ENCODE data around the gene NDUFAF2.

The NDUFAF2 gene

DNA sequence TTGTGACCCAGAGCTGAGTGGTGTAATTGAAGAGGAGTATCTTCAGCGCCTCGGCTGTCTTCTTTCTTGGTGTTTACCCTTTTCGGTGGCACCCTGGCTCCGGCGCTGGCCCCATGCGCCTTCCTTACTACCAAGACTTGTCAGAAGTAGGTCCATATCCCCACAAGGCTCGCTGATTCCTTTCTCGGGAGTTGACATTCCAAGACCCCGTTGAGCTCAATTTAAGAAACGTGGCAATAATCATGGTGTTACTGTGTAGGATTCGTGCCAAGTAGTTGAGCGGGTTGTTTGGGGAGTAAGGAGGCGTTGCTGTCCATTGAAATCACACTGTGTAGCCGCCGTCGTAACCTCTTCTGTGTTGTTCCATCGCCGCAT is 795 bp downstream of the NDUFAF2 start:
- Histone ChIP-seq H3K9ac (ENCODE audit: low read depth, low read length, poor library complexity) (peak overlapping the region; percentile 70), H3K27ac (replicated peaks; ENCODE audit: low read length) (no peak overlapping the region), H3K27me3 (ENCODE audit: control insufficient read depth in 3 of 3, insufficient read depth in 3 of 3, low read depth in 1 of 3, low read length in 3 of 3) (no peaks in the 10 kb centered on the region), H2AFZ (ENCODE audit: low read length) (peak overlapping the region; percentile 90), H3K4me2 (ENCODE audit: insufficient read depth, low read length, poor library complexity, severe bottlenecking) (peak overlapping the region; percentile 91), H3K4ac (ENCODE audit: low read length) (no peak overlapping the region), H3K23ac (ENCODE audit: low read depth, low read length, poor library complexity) (no peak overlapping the region), H3K36me3 (replicated peaks in 1 of 2; ENCODE audit: control insufficient read depth in 2 of 2, insufficient read depth in 2 of 2, low read length in 2 of 2) (peaks cover 1 to 10% of the 10 kb centered on the region in 2 donors), H2BK12ac (ENCODE audit: low read length) (no peak overlapping the region), H4K91ac (ENCODE audit: low read depth, low read length, poor library complexity) (no peak overlapping the region), H3K4me3 (ENCODE audit: low read length in 2 of 2) (peak overlapping the region; percentile 82 to 86), H3K79me1 (ENCODE audit: low read depth, low read length) (peaks cover 3% of the 10 kb centered on the region), H2BK15ac (ENCODE audit: low read length) (no peak overlapping the region), H3K4me1 (ENCODE audit: control insufficient read depth in 2 of 2, insufficient read depth in 1 of 2, low read depth in 1 of 2, low read length in 2 of 2) (peaks cover 3 to 5% of the 10 kb centered on the region in 2 donors), H4K8ac (ENCODE audit: low read depth, low read length) (no peak overlapping the region), H2BK5ac (ENCODE audit: low read length) (no peak overlapping the region), H3K9me3 (replicated peaks in 1 of 2; ENCODE audit: control insufficient read depth in 2 of 2, insufficient read depth in 1 of 2, low read depth in 1 of 2, low read length in 2 of 2) (peaks cover 0 to 2% of the 10 kb centered on the region in 2 donors), H3K18ac (ENCODE audit: low read length) (peak overlapping the region; percentile 88), H3K14ac (ENCODE audit: low read length) (no peak overlapping the region), H2BK120ac (ENCODE audit: low read depth, low read length) (no peak overlapping the region), H2AK5ac (ENCODE audit: low read depth, low read length) (no peak overlapping the region)
- DNase-seq (ENCODE audit: low spot score), result peak; percentile 17
- WGBS, 2 donors (ENCODE audit: extremely low coverage in 2 of 2, insufficient read length in 2 of 2, insufficient replicate concordance in 1 of 2), result no CpG with 5 or more reads among the region's 18 CpGs

DNA sequence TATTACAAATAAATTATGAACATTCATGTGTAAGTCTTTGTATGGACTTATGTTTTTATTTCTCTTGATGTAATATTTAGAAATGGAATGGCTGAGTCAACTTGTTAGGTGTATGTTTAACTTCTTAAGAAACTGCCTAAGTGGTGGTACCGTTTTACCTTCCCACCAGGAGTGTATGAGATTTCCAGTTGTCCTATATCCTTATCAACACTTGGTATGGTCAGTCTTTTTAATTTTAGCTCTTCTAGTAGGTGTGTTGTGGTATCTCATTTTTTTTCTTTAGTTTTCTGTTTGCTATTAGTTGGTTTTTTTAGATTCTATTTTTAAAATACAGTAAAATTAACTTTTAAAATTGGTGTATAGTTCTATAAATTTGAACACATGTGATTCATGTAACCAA is 3.7 kb downstream of the NDUFAF2 start:
- no peaks in the 10 kb centered on the region for H3K36me3 ChIP-seq (replicated peaks in 1 of 2; ENCODE audit: control insufficient read depth in 2 of 2, insufficient read depth in 2 of 2, low read length in 2 of 2)
- no peak overlapping the region for H4K8ac ChIP-seq (ENCODE audit: low read depth, low read length)
- no peak overlapping the region for H2BK15ac ChIP-seq (ENCODE audit: low read length)
- H3K4me3 ChIP-seq (ENCODE audit: low read length in 2 of 2), result no peak overlapping the region
- no peak overlapping the region for H3K18ac ChIP-seq (ENCODE audit: low read length)
- H3K4me2 ChIP-seq (ENCODE audit: insufficient read depth, low read length, poor library complexity, severe bottlenecking), result no peak overlapping the region
- no peak overlapping the region for H3K14ac ChIP-seq (ENCODE audit: low read length)
- no peak overlapping the region for H3K27ac ChIP-seq (replicated peaks; ENCODE audit: low read length)
- H3K23ac ChIP-seq (ENCODE audit: low read depth, low read length, poor library complexity), result no peak overlapping the region
- H3K9ac ChIP-seq (ENCODE audit: low read depth, low read length, poor library complexity), result no peak overlapping the region
- no peak overlapping the region for H2AK5ac ChIP-seq (ENCODE audit: low read depth, low read length)
- no peaks in the 10 kb centered on the region for H3K27me3 ChIP-seq (ENCODE audit: control insufficient read depth in 3 of 3, insufficient read depth in 3 of 3, low read depth in 1 of 3, low read length in 3 of 3)
- WGBS, 2 donors (ENCODE audit: extremely low coverage in 2 of 2, insufficient read length in 2 of 2, insufficient replicate concordance in 1 of 2), result no CpG with 5 or more reads among the region's 1 CpG
- DNase-seq (ENCODE audit: low spot score), result no peak
- peaks cover 0 to 5% of the 10 kb centered on the region in 2 donors for H3K4me1 ChIP-seq (ENCODE audit: control insufficient read depth in 2 of 2, insufficient read depth in 1 of 2, low read depth in 1 of 2, low read length in 2 of 2)
- H3K4ac ChIP-seq (ENCODE audit: low read length), result no peak overlapping the region
- H2AFZ ChIP-seq (ENCODE audit: low read length), result no peak overlapping the region
- no peaks in the 10 kb centered on the region for H3K9me3 ChIP-seq (replicated peaks in 1 of 2; ENCODE audit: control insufficient read depth in 2 of 2, insufficient read depth in 1 of 2, low read depth in 1 of 2, low read length in 2 of 2)
- H3K79me1 ChIP-seq (ENCODE audit: low read depth, low read length), result peaks cover 3% of the 10 kb centered on the region
- H4K91ac ChIP-seq (ENCODE audit: low read depth, low read length, poor library complexity), result no peak overlapping the region
- no peak overlapping the region for H2BK5ac ChIP-seq (ENCODE audit: low read length)
- no peak overlapping the region for H2BK120ac ChIP-seq (ENCODE audit: low read depth, low read length)
- no peak overlapping the region for H2BK12ac ChIP-seq (ENCODE audit: low read length)

- peaks cover 0 to 8% of the 10 kb centered on the region in 2 donors for H3K9me3 ChIP-seq (replicated peaks in 1 of 2; ENCODE audit: control insufficient read depth in 2 of 2, insufficient read depth in 1 of 2, low read depth in 1 of 2, low read length in 2 of 2)
- DNase-seq (ENCODE audit: low spot score), result no peak
- H3K9ac ChIP-seq (ENCODE audit: low read depth, low read length, poor library complexity), result no peak overlapping the region
- H3K27ac ChIP-seq (replicated peaks; ENCODE audit: low read length), result no peak overlapping the region
- no CpG with 5 or more reads among the region's 3 CpGs for WGBS, 2 donors (ENCODE audit: extremely low coverage in 2 of 2, insufficient read length in 2 of 2, insufficient replicate concordance in 1 of 2)
- no peak overlapping the region for H3K23ac ChIP-seq (ENCODE audit: low read depth, low read length, poor library complexity)
- no peak overlapping the region for H3K14ac ChIP-seq (ENCODE audit: low read length)
- H2BK5ac ChIP-seq (ENCODE audit: low read length), result no peak overlapping the region
- no peak overlapping the region for H4K8ac ChIP-seq (ENCODE audit: low read depth, low read length)
- no peak overlapping the region for H2AK5ac ChIP-seq (ENCODE audit: low read depth, low read length)
- H3K36me3 ChIP-seq (replicated peaks in 1 of 2; ENCODE audit: control insufficient read depth in 2 of 2, insufficient read depth in 2 of 2, low read length in 2 of 2), result no peaks in the 10 kb centered on the region
- H2BK12ac ChIP-seq (ENCODE audit: low read length), result no peak overlapping the region
- H3K4ac ChIP-seq (ENCODE audit: low read length), result no peak overlapping the region
- H3K4me2 ChIP-seq (ENCODE audit: insufficient read depth, low read length, poor library complexity, severe bottlenecking), result no peak overlapping the region
- H4K91ac ChIP-seq (ENCODE audit: low read depth, low read length, poor library complexity), result no peak overlapping the region
- H3K4me1 ChIP-seq (ENCODE audit: control insufficient read depth in 2 of 2, insufficient read depth in 1 of 2, low read depth in 1 of 2, low read length in 2 of 2), result no peaks in the 10 kb centered on the region
- no peak overlapping the region for H3K18ac ChIP-seq (ENCODE audit: low read length)
- H2BK120ac ChIP-seq (ENCODE audit: low read depth, low read length), result no peak overlapping the region
- no peak overlapping the region for H3K4me3 ChIP-seq (ENCODE audit: low read length in 2 of 2)
- no peak overlapping the region for H2AFZ ChIP-seq (ENCODE audit: low read length)
- no peaks in the 10 kb centered on the region for H3K79me1 ChIP-seq (ENCODE audit: low read depth, low read length)
- H2BK15ac ChIP-seq (ENCODE audit: low read length), result no peak overlapping the region
- no peaks in the 10 kb centered on the region for H3K27me3 ChIP-seq (ENCODE audit: control insufficient read depth in 3 of 3, insufficient read depth in 3 of 3, low read depth in 1 of 3, low read length in 3 of 3)
Observed at GRCh38 chr5:60955239-60955638, 10.2 kb downstream of the NDUFAF2 start.

GRCh38 chr5:60958088-60958487 is 13.1 kb downstream of the NDUFAF2 start:
- DNase-seq (ENCODE audit: low spot score), result no peak
- Histone ChIP-seq H2AFZ (ENCODE audit: low read length) (no peak overlapping the region), H2BK12ac (ENCODE audit: low read length) (no peak overlapping the region), H2AK5ac (ENCODE audit: low read depth, low read length) (no peak overlapping the region), H3K9me3 (replicated peaks in 1 of 2; ENCODE audit: control insufficient read depth in 2 of 2, insufficient read depth in 1 of 2, low read depth in 1 of 2, low read length in 2 of 2) (peaks cover 0 to 8% of the 10 kb centered on the region in 2 donors), H2BK120ac (ENCODE audit: low read depth, low read length) (no peak overlapping the region), H3K4ac (ENCODE audit: low read length) (no peak overlapping the region), H3K4me2 (ENCODE audit: insufficient read depth, low read length, poor library complexity, severe bottlenecking) (no peak overlapping the region), H3K4me3 (ENCODE audit: low read length in 2 of 2) (no peak overlapping the region), H3K18ac (ENCODE audit: low read length) (no peak overlapping the region), H3K36me3 (replicated peaks in 1 of 2; ENCODE audit: control insufficient read depth in 2 of 2, insufficient read depth in 2 of 2, low read length in 2 of 2) (no peaks in the 10 kb centered on the region), H3K4me1 (ENCODE audit: control insufficient read depth in 2 of 2, insufficient read depth in 1 of 2, low read depth in 1 of 2, low read length in 2 of 2) (no peaks in the 10 kb centered on the region), H3K27ac (replicated peaks; ENCODE audit: low read length) (no peak overlapping the region), H3K27me3 (ENCODE audit: control insufficient read depth in 3 of 3, insufficient read depth in 3 of 3, low read depth in 1 of 3, low read length in 3 of 3) (no peaks in the 10 kb centered on the region), H3K23ac (ENCODE audit: low read depth, low read length, poor library complexity) (no peak overlapping the region), H4K91ac (ENCODE audit: low read depth, low read length, poor library complexity) (no peak overlapping the region), H3K14ac (ENCODE audit: low read length) (no peak overlapping the region), H2BK5ac (ENCODE audit: low read length) (no peak overlapping the region), H3K9ac (ENCODE audit: low read depth, low read length, poor library complexity) (no peak overlapping the region), H2BK15ac (ENCODE audit: low read length) (no peak overlapping the region), H3K79me1 (ENCODE audit: low read depth, low read length) (no peaks in the 10 kb centered on the region), H4K8ac (ENCODE audit: low read depth, low read length) (no peak overlapping the region)
